A673 (cell line): Measurements from ENCODE around the gene DIP2C. TPM values are rescaled to one million over a fixed set of nuclear protein-coding genes. Genes with fewer than 3 reads are reported as not detected.

Experiments used
- BruUV-seq: library from RNA; stranded (reverse); fragments of 400-500 nt; replicated peaks from 2 replicates; lab custom pipeline; 2021; lab: Mats Ljungman, UMichigan
- CTCF ChIA-PET: fragments of 300-600 bp; sonication (Branson Sonifier 250); formaldehyde crosslinking; loops from one replicate; lab custom pipeline; 2022; ENCODE audit warnings: antibody characterized with exemption; lab: Charles Lee
- POLR2A ChIA-PET: fragments of 300-600 bp; sonication (Branson Sonifier 250); formaldehyde crosslinking; loops from one replicate; lab custom pipeline; 2022; ENCODE audit warnings: antibody characterized with exemption; ENCODE audit not compliant: low non-redundant PET; lab: Charles Lee
- DNase-seq: peaks from one replicate; pipeline ENCODE4 v3.0.0-alpha.2; 2015; ENCODE audit warnings: low spot score
- H3K27ac ChIP-seq: fragments of 200-600 bp; sonication (generic); 2 replicates; pipeline ENCODE4 v1.5.1; 2016; ENCODE audit warnings: mixed run types, low read depth, mild to moderate bottlenecking, mixed read lengths, antibody characterized with exemption, low read length; ENCODE audit not compliant: poor library complexity, severe bottlenecking
- H3K27me3 ChIP-seq: fragments of 200-600 bp; sonication (generic); replicated peaks from 2 replicates; pipeline ENCODE4 v1.6.1; 2017; ENCODE audit warnings: mixed run types, low read depth, mild to moderate bottlenecking, mixed read lengths, antibody characterized with exemption, low read length; ENCODE audit not compliant: insufficient read depth, poor library complexity
- H3K36me3 ChIP-seq: fragments of 200-600 bp; sonication (generic); 2 replicates; pipeline ENCODE4 v1.6.1; 2016; ENCODE audit warnings: mixed run types, mild to moderate bottlenecking, mixed read lengths, antibody characterized with exemption, low read length; ENCODE audit not compliant: insufficient read depth, poor library complexity, severe bottlenecking
- H3K4me1 ChIP-seq: fragments of 200-600 bp; sonication (generic); 2 replicates; pipeline ENCODE4 v1.6.1; 2017; ENCODE audit warnings: mixed run types, mild to moderate bottlenecking, mixed read lengths, antibody characterized with exemption, low read length; ENCODE audit not compliant: insufficient read depth, poor library complexity, severe bottlenecking
- H3K4me3 ChIP-seq: fragments of 200-600 bp; sonication (generic); 2 replicates; pipeline ENCODE4 v1.5.1; 2016; ENCODE audit warnings: low read depth, mixed run types, mild to moderate bottlenecking, mixed read lengths, low read length; ENCODE audit not compliant: poor library complexity, severe bottlenecking
- H3K9me3 ChIP-seq: fragments of 200-600 bp; sonication (generic); 2 replicates; pipeline ENCODE4 v1.6.1; 2016; ENCODE audit warnings: mixed run types, low read depth, mild to moderate bottlenecking, mixed read lengths, antibody characterized with exemption, low read length; ENCODE audit not compliant: poor library complexity, severe bottlenecking
- EZH2 ChIP-seq: fragments of 200-600 bp; sonication (generic); IDR thresholded peaks from 2 replicates; pipeline ENCODE4 v1.6.1; 2017; ENCODE audit warnings: borderline replicate concordance, low read depth, mild to moderate bottlenecking, mixed read lengths, antibody characterized with exemption, low read length; ENCODE audit not compliant: poor library complexity, severe bottlenecking
- intact Hi-C: fragments of 100-400 bp; cut with micrococcal nuclease; formaldehyde crosslinking; loops from one replicate; pipeline ENCODE4 v1.10.0; 2022; ENCODE audit not compliant: unreplicated experiment
- total RNA-seq: library from RNA; stranded (reverse); gene quantifications from 2 replicates; pipeline ENCODE4 v1.2.3, GENCODE V29; 2021
- TF ChIP-seq, protein P1 (sequence below): fragments of 300-800, 200-600 bp; sonication (generic); conservative IDR thresholded peaks from 2 replicates; pipeline ENCODE4 v1.5.1; 2017; ENCODE audit warnings: low read depth, mild to moderate bottlenecking, antibody characterized with exemption, low read length, moderate library complexity, mixed read lengths

The DIP2C gene
- total RNA-seq, 1 experiment from 2014 or later: 13.2 TPM

- Histone ChIP-seq H3K4me1 (peaks cover 12% of the 10 kb centered on the region), H3K27ac (no peak overlapping the region), H3K9me3 (no peaks in the 10 kb centered on the region), H3K4me3 (no peak overlapping the region), H3K36me3 (no peaks in the 10 kb centered on the region), H3K27me3 (no peaks in the 10 kb centered on the region)
- ChIA-PET POLR2A (no interaction called here), CTCF (no interaction called here)
- no TSS peak for BruUV-seq
- TF ChIP-seq, protein P1, sequence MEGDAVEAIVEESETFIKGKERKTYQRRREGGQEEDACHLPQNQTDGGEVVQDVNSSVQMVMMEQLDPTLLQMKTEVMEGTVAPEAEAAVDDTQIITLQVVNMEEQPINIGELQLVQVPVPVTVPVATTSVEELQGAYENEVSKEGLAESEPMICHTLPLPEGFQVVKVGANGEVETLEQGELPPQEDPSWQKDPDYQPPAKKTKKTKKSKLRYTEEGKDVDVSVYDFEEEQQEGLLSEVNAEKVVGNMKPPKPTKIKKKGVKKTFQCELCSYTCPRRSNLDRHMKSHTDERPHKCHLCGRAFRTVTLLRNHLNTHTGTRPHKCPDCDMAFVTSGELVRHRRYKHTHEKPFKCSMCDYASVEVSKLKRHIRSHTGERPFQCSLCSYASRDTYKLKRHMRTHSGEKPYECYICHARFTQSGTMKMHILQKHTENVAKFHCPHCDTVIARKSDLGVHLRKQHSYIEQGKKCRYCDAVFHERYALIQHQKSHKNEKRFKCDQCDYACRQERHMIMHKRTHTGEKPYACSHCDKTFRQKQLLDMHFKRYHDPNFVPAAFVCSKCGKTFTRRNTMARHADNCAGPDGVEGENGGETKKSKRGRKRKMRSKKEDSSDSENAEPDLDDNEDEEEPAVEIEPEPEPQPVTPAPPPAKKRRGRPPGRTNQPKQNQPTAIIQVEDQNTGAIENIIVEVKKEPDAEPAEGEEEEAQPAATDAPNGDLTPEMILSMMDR: no peak
- no peak for TF ChIP-seq EZH2
- intact Hi-C loops: loop anchor here (10.0 kb wide), 1 partner anchor 167 kb away; no protein-coding TSS in a partner anchor
- no peak for DNase-seq
Measured at GRCh38 chr10:681670-682318, 7.7 kb downstream of the DIP2C start.

DNA sequence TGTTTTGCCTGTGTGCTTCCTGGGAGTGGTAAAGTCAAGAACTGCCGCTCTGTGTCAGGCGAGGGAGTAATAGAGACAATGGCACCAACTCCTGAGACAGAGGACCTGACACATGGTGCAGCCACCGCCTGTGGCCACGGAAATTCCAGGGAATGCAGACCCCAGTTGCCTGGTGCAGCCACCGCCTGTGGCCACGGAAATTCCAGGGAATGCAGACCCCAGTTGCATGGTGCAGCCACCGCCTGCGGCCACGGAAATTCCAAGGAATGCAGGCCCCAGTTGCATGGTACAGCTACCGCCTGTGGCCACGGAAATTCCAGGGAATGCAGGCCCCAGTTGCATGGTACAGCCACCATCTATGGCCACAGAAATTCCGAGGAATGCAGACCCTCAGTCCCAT, 8.7 kb downstream of the DIP2C start:
- H3K36me3 ChIP-seq: no peaks in the 10 kb centered on the region
- no peak overlapping the region for H3K27ac ChIP-seq
- intact Hi-C loops: loop anchor here (10.0 kb wide), 1 partner anchor 166 kb away; no protein-coding TSS in a partner anchor
- no peaks in the 10 kb centered on the region for H3K27me3 ChIP-seq
- TF ChIP-seq, protein P1: no peak
- TF ChIP-seq EZH2: no peak
- ChIA-PET POLR2A (no interaction called here), CTCF (no interaction called here)
- no peaks in the 10 kb centered on the region for H3K9me3 ChIP-seq
- DNase-seq: no peak
- H3K4me1 ChIP-seq: peaks cover 12% of the 10 kb centered on the region
- BruUV-seq: no TSS peak
- no peak overlapping the region for H3K4me3 ChIP-seq

- no peak overlapping the region for H3K27ac ChIP-seq
- no TSS peak for BruUV-seq
- no peak overlapping the region for H3K4me3 ChIP-seq
- H3K9me3 ChIP-seq: no peaks in the 10 kb centered on the region
- no peak for DNase-seq
- CTCF ChIA-PET: no interaction called here
- TF ChIP-seq EZH2: no peak
- TF ChIP-seq, protein P1: no peak
- H3K27me3 ChIP-seq: no peaks in the 10 kb centered on the region
- H3K4me1 ChIP-seq: peaks cover 12% of the 10 kb centered on the region
- no peaks in the 10 kb centered on the region for H3K36me3 ChIP-seq
- intact Hi-C loops: loop anchor here (10.0 kb wide), 1 partner anchor 165 kb away; no protein-coding TSS in a partner anchor
- POLR2A ChIA-PET: no interaction called here
Measured at GRCh38 chr10:680146-680545, 9.3 kb downstream of the DIP2C start.
